ENCODE results near the gene EHMT2.
A peak's percentile ranks its signal among the peaks of the same experiment; 100 is the strongest.

The EHMT2 gene

DNA sequence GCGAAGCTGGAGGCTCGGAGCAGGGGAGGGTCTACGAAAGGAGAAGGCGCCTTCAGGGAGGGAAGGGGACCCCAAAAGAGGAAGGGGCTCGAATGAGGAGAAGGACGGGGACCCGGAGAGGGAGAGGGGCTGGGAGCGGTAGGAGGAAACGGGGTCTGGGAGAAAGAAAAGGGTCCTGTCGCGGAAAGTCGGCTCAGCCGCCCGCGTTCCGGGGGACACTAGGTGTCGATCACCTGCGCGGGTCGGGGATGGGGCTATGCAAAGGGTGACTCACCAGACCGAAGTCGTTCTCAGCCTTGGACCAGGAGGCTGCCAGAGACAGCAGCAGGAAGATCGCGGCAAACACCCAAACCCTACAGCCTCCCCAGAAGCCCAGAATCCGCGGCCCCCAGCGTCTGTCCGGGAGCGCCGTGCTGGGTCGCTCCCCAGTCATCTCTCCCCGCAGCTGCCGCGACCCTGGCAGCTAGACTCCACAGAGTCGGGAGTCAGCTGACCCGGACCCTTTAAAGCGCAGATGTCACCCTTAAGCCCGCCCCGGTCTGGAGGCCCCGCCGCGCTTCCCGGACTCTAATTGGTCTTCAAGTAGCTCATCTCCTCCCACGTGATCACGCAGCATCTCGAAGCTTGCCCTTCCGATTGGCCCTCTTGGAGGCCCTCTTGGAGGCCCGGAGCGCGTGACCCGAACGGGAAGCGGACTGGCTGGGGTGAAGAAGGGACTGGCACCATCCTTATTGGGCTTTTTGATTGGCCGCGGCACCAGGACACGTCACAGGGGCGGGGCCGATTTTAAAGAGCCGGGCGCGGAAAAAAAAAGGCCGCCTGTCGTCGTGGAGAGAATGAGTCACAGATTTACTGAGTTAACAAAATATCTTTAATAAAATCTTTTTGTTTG, 34.9 kb downstream of the EHMT2 start, which contains the start of gene NEU1:
NEU1 (minus strand) TSS at position 478 of the 892 bp plus-strand sequence; CDS start at position 433, 45 bp downstream.
- Histone ChIP-seq H3K4me2 (ENCODE audit: insufficient read depth, low read length) (peak within 1 kb of the TSS; percentile 89), H3K79me2 (ENCODE audit: insufficient read depth, low read length) (peaks cover 11% of the 10 kb centered on the region), H4K20me1 (ENCODE audit: insufficient read depth, low read length) (no peaks in the 10 kb centered on the region), H3K4me3 (ENCODE audit: low read depth in 1 of 2, low read length in 2 of 2) (peak within 1 kb of the TSS; percentile 58 to 72), H2AFZ (ENCODE audit: low read depth, low read length) (peak within 1 kb of the TSS; percentile 89), H3K9me3 (ENCODE audit: insufficient read depth, low read length, severe bottlenecking) (no peaks in the 10 kb centered on the region), H3K36me3 (ENCODE audit: insufficient read depth, low read length) (peaks cover 15% of the 10 kb centered on the region), H3K4me1 (ENCODE audit: insufficient read depth, low read length) (peaks cover 34% of the 10 kb centered on the region), H3K27me3 (ENCODE audit: insufficient read depth, low read length, poor library complexity) (no peaks in the 10 kb centered on the region), H3K27ac (ENCODE audit: low read length) (peak within 1 kb of the TSS; percentile 75), H3K9ac (ENCODE audit: low read depth, low read length) (peak within 1 kb of the TSS; percentile 66)
- ATAC-seq (ENCODE audit: insufficient read depth, low read depth) = peak; percentile 96
- DNase-seq = peak; percentile 100
- no peak for TF ChIP-seq EZH2 (IDR thresholded peaks at IDR 0.05; ENCODE audit: borderline replicate concordance, low read depth, low read length, severe bottlenecking)
- TF ChIP-seq, protein P1, sequence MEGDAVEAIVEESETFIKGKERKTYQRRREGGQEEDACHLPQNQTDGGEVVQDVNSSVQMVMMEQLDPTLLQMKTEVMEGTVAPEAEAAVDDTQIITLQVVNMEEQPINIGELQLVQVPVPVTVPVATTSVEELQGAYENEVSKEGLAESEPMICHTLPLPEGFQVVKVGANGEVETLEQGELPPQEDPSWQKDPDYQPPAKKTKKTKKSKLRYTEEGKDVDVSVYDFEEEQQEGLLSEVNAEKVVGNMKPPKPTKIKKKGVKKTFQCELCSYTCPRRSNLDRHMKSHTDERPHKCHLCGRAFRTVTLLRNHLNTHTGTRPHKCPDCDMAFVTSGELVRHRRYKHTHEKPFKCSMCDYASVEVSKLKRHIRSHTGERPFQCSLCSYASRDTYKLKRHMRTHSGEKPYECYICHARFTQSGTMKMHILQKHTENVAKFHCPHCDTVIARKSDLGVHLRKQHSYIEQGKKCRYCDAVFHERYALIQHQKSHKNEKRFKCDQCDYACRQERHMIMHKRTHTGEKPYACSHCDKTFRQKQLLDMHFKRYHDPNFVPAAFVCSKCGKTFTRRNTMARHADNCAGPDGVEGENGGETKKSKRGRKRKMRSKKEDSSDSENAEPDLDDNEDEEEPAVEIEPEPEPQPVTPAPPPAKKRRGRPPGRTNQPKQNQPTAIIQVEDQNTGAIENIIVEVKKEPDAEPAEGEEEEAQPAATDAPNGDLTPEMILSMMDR (IDR thresholded peaks at IDR 0.05; ENCODE audit: borderline replicate concordance, extremely low read depth, low read length, poor library complexity, severe bottlenecking) = no peak

DNA sequence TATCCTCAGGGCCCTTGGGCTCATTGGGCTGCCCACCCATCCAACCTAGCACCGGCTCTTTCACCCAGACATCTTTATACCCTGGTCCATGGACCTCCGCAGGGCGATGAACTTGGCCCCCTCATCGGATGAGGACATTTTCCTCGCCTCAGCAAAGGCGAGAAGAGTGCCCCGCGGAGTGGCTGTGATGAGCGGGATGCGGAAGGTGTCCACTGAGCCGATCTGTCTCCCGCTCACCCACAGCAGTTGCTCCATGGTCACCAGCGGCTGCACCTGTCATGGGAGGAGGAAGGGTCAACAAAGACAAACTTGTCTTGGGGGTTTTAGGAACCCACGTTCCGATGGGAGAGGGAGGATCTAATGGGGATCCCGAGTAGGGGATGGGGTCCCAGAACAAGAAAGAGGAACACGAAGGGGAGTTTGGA, 35.6 kb downstream of the EHMT2 start:
- peaks cover 15% of the 10 kb centered on the region for H3K36me3 ChIP-seq (ENCODE audit: insufficient read depth, low read length)
- H3K4me1 ChIP-seq (ENCODE audit: insufficient read depth, low read length) = peaks cover 34% of the 10 kb centered on the region
- H3K9ac ChIP-seq (ENCODE audit: low read depth, low read length) = peak overlapping the region; percentile 61
- peaks cover 11% of the 10 kb centered on the region for H3K79me2 ChIP-seq (ENCODE audit: insufficient read depth, low read length)
- no peaks in the 10 kb centered on the region for H4K20me1 ChIP-seq (ENCODE audit: insufficient read depth, low read length)
- H3K27ac ChIP-seq (ENCODE audit: low read length) = peak overlapping the region; percentile 63
- H3K4me3 ChIP-seq (ENCODE audit: low read depth in 1 of 2, low read length in 2 of 2) = peak overlapping the region; percentile 58 to 72; a peak in 3 of 4 replicates
- no peaks in the 10 kb centered on the region for H3K9me3 ChIP-seq (ENCODE audit: insufficient read depth, low read length, severe bottlenecking)
- H3K4me2 ChIP-seq (ENCODE audit: insufficient read depth, low read length) = peak overlapping the region; percentile 89
- DNase-seq (no peak), ATAC-seq (ENCODE audit: insufficient read depth, low read depth) (no peak)
- H2AFZ ChIP-seq (ENCODE audit: low read depth, low read length) = peak overlapping the region; percentile 89; the same call in 1 of the 2 replicates
- TF ChIP-seq EZH2 (IDR thresholded peaks at IDR 0.05; ENCODE audit: borderline replicate concordance, low read depth, low read length, severe bottlenecking) = no peak
- TF ChIP-seq, protein P1 (IDR thresholded peaks at IDR 0.05; ENCODE audit: borderline replicate concordance, extremely low read depth, low read length, poor library complexity, severe bottlenecking) = no peak
- H3K27me3 ChIP-seq (ENCODE audit: insufficient read depth, low read length, poor library complexity) = no peaks in the 10 kb centered on the region

DNA sequence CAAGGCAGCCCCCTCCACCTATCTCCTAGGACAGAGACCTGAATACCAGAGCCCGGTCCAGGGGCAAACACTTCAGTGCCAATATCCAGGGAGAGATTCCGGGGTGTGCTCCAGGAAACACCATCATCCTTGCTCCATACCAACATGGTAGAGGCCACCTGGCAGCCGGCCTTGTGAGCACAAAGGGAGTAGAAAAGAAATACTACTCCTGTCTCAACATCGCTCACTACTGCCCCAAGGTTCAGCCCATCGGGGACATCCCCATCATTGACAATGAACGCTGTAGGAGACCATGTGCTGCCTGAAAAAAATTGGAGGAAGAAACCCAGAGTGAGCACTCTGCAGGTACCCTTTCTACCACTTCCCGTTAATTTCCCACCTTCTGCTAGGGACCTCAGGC, 36.3 kb downstream of the EHMT2 start:
- H3K27me3 ChIP-seq (ENCODE audit: insufficient read depth, low read length, poor library complexity) = no peaks in the 10 kb centered on the region
- H4K20me1 ChIP-seq (ENCODE audit: insufficient read depth, low read length) = no peaks in the 10 kb centered on the region
- H3K36me3 ChIP-seq (ENCODE audit: insufficient read depth, low read length) = peaks cover 15% of the 10 kb centered on the region
- H3K4me3 ChIP-seq (ENCODE audit: low read depth in 1 of 2, low read length in 2 of 2) = no peak overlapping the region
- no peak for DNase-seq
- no peak for ATAC-seq (ENCODE audit: insufficient read depth, low read depth)
- H3K9me3 ChIP-seq (ENCODE audit: insufficient read depth, low read length, severe bottlenecking) = no peaks in the 10 kb centered on the region
- H3K79me2 ChIP-seq (ENCODE audit: insufficient read depth, low read length) = peaks cover 11% of the 10 kb centered on the region
- H3K4me1 ChIP-seq (ENCODE audit: insufficient read depth, low read length) = peaks cover 34% of the 10 kb centered on the region
- no peak overlapping the region for H2AFZ ChIP-seq (ENCODE audit: low read depth, low read length)
- H3K27ac ChIP-seq (ENCODE audit: low read length) = no peak overlapping the region
- no peak overlapping the region for H3K9ac ChIP-seq (ENCODE audit: low read depth, low read length)
- TF ChIP-seq, protein P1 (IDR thresholded peaks at IDR 0.05; ENCODE audit: borderline replicate concordance, extremely low read depth, low read length, poor library complexity, severe bottlenecking) = no peak
- peak overlapping the region; percentile 89; the same call in 1 of the 2 replicates for H3K4me2 ChIP-seq (ENCODE audit: insufficient read depth, low read length)
